HepG2 (cell line): ENCODE results near the gene UTS2R. TPM values are rescaled to one million over a fixed set of nuclear protein-coding genes. Genes with fewer than 3 reads are reported as not detected.

ENCODE experiments used
- ADNP ChIP-seq: sonication (generic); formaldehyde crosslinking; IDR thresholded peaks from 2 replicates; pipeline ENCODE4 v1.4.0; 2020; ENCODE audit warnings: missing genetic modification reagents
- ARID2 ChIP-seq: sonication (generic); formaldehyde crosslinking; IDR thresholded peaks from 2 replicates; pipeline ENCODE4 v1.8.1; 2022; ENCODE audit warnings: mild to moderate bottlenecking, missing genetic modification reagents, borderline replicate concordance
- CBFB ChIP-seq: sonication (generic); formaldehyde crosslinking; IDR thresholded peaks from 2 replicates; pipeline ENCODE4 v1.4.0; 2020; ENCODE audit warnings: missing genetic modification reagents
- GTF2F1 ChIP-seq: fragments of 150-350 bp; IDR thresholded peaks from 2 replicates; pipeline ENCODE4 v1.6.1; 2014; ENCODE audit warnings: low read length
- HNF4G ChIP-seq, 2 experiments: sonication (generic) in 1 of 2; formaldehyde crosslinking in 1 of 2; IDR thresholded peaks; 2 replicates each; pipeline versions ENCODE4 v1.4.0 to v1.6.1; 2011 to 2020; ENCODE audit warnings: borderline replicate concordance in 2 of 2, low read depth in 2 of 2, mild to moderate bottlenecking in 2 of 2, low read length in 1 of 2, missing genetic modification reagents in 1 of 2, moderate library complexity in 1 of 2
- ISX ChIP-seq: sonication (generic); formaldehyde crosslinking; conservative IDR thresholded peaks from 2 replicates; pipeline ENCODE4 v1.5.0; 2020; ENCODE audit warnings: missing genetic modification reagents
- JUN ChIP-seq: sonication (generic); formaldehyde crosslinking; IDR thresholded peaks from 2 replicates; pipeline ENCODE4 v1.4.0; 2020; ENCODE audit warnings: mild to moderate bottlenecking, missing genetic modification reagents
- KAT2B ChIP-seq: fragments of 150-350 bp; IDR thresholded peaks from 2 replicates; pipeline ENCODE4 v1.6.1; 2014; ENCODE audit warnings: low read depth, low read length, borderline replicate concordance
- MAFG ChIP-seq: sonication (generic); formaldehyde crosslinking; IDR thresholded peaks from 2 replicates; pipeline ENCODE4 v1.5.1; 2020; ENCODE audit warnings: mild to moderate bottlenecking, missing genetic modification reagents
- POLR2A ChIP-seq, 2 experiments: IDR thresholded peaks; 2 replicates each; pipeline ENCODE4 v1.6.1; 2011; ENCODE audit warnings: low read depth in 2 of 2, low read length in 2 of 2, mild to moderate bottlenecking in 1 of 2, moderate library complexity in 1 of 2; ENCODE audit not compliant: insufficient read depth in 1 of 2
- PRPF4 ChIP-seq: fragments of 200-400 bp; formaldehyde crosslinking; IDR thresholded peaks from 2 replicates; pipeline ENCODE4 v1.6.1; 2016; ENCODE audit warnings: low read length, low read depth; ENCODE audit not compliant: poor library complexity, severe bottlenecking
- SMC3 ChIP-seq: IDR thresholded peaks from 2 replicates; pipeline ENCODE4 v1.6.1; 2011; ENCODE audit warnings: low read length, improper control_type of control experiment
- TEAD3 ChIP-seq: optimal IDR thresholded peaks from 2 replicates; pipeline ENCODE3; 2016; ENCODE audit warnings: borderline replicate concordance
- TGIF2 ChIP-seq: IDR thresholded peaks from 2 replicates; pipeline ENCODE4 v1.6.1; 2016; ENCODE audit warnings: control low read depth, missing compliant biosample characterization
- WIZ ChIP-seq: sonication (generic); formaldehyde crosslinking; IDR thresholded peaks from 2 replicates; pipeline ENCODE4 v1.5.1; 2020; ENCODE audit warnings: mild to moderate bottlenecking, missing genetic modification reagents
- XRCC5 ChIP-seq: fragments of 200-400 bp; formaldehyde crosslinking; optimal IDR thresholded peaks from 2 replicates; pipeline ENCODE3; 2017; ENCODE audit warnings: mild to moderate bottlenecking, low read length
- ZNF230 ChIP-seq: sonication (generic); formaldehyde crosslinking; IDR thresholded peaks from 2 replicates; pipeline ENCODE4 v1.4.0; 2020; ENCODE audit warnings: mild to moderate bottlenecking, missing genetic modification reagents
- ZNF350 ChIP-seq: sonication (generic); formaldehyde crosslinking; IDR thresholded peaks from 2 replicates; pipeline ENCODE4 v1.4.0; 2020; ENCODE audit warnings: mild to moderate bottlenecking, low read depth, missing genetic modification reagents, borderline replicate concordance
- ZNF383 ChIP-seq: sonication (generic); formaldehyde crosslinking; IDR thresholded peaks from 2 replicates; pipeline ENCODE4 v1.4.0; 2020; ENCODE audit warnings: missing genetic modification reagents, mild to moderate bottlenecking, borderline replicate concordance
- ZNF644 ChIP-seq: IDR thresholded peaks from 2 replicates; pipeline ENCODE4 v1.6.1; 2016; ENCODE audit warnings: low read depth
- ZNF678 ChIP-seq: sonication (generic); formaldehyde crosslinking; IDR thresholded peaks from 2 replicates; pipeline ENCODE4 v1.4.0; 2020; ENCODE audit warnings: mild to moderate bottlenecking, missing genetic modification reagents
- ZNF772 ChIP-seq: sonication (generic); formaldehyde crosslinking; IDR thresholded peaks from 2 replicates; pipeline ENCODE4 v1.5.0; 2020; ENCODE audit warnings: mild to moderate bottlenecking, missing genetic modification reagents
- ZNF777 ChIP-seq: sonication (generic); formaldehyde crosslinking; IDR thresholded peaks from 2 replicates; pipeline ENCODE4 v1.4.0; 2020; ENCODE audit warnings: missing genetic modification reagents
- ZSCAN12 ChIP-seq: sonication (generic); formaldehyde crosslinking; IDR thresholded peaks from 2 replicates; pipeline ENCODE4 v1.9.0; 2021; ENCODE audit warnings: mild to moderate bottlenecking, missing genetic modification reagents
- ZSCAN30 ChIP-seq: sonication (generic); formaldehyde crosslinking; IDR thresholded peaks from 2 replicates; pipeline ENCODE4 v1.5.0; 2020; ENCODE audit warnings: mild to moderate bottlenecking, missing genetic modification reagents
- polyA plus RNA-seq, 8 experiments: library from polyadenylated mRNA; depleted of rRNA in 3 of 8; stranded (reverse) in 7 of 8; unstranded in 1 of 8; fragments of >200 nt; fragmentation: Illumina TruSeq in 4 of 8; extraction: Trizol in 4 of 8; gene quantifications; 2 replicates each; pipeline versions ENCODE4 v1.2.1 to v1.2.3, GENCODE V29; 2011 to 2016; ENCODE audit warnings: low read depth in 4 of 8, missing spikeins in 1 of 8, mixed read lengths in 1 of 8; ENCODE audit not compliant: insufficient read depth in 1 of 8
- total RNA-seq, 5 experiments: library from RNA; depleted of rRNA; stranded (reverse); fragments of >200 nt; fragmentation: Illumina TruSeq; extraction: Trizol; gene quantifications; 2 replicates each; pipeline ENCODE4 v1.2.3, GENCODE V29; 2016; ENCODE audit warnings: low read depth in 1 of 5
- TF ChIP-seq, protein P1 (sequence below): sonication (generic); formaldehyde crosslinking; IDR thresholded peaks from 2 replicates; pipeline ENCODE4 v1.9.0; 2022; ENCODE audit warnings: low read depth, missing genetic modification reagents
- TF ChIP-seq, protein P2 (sequence below): sonication (generic); formaldehyde crosslinking; IDR thresholded peaks from 2 replicates; pipeline ENCODE4 v1.8.0; 2023; ENCODE audit warnings: mild to moderate bottlenecking, missing genetic modification reagents
- TF ChIP-seq, protein P3 (sequence below): sonication (generic); formaldehyde crosslinking; IDR thresholded peaks from 2 replicates; pipeline ENCODE4 v1.4.0; 2020; ENCODE audit warnings: missing genetic modification reagents

The UTS2R gene
- total and polyA plus RNA-seq, 2 of the 13 experiments (the other 11 are each of a cell fraction or from before 2014, with no cell fraction given), result 0.13 to 0.15 TPM

DNA sequence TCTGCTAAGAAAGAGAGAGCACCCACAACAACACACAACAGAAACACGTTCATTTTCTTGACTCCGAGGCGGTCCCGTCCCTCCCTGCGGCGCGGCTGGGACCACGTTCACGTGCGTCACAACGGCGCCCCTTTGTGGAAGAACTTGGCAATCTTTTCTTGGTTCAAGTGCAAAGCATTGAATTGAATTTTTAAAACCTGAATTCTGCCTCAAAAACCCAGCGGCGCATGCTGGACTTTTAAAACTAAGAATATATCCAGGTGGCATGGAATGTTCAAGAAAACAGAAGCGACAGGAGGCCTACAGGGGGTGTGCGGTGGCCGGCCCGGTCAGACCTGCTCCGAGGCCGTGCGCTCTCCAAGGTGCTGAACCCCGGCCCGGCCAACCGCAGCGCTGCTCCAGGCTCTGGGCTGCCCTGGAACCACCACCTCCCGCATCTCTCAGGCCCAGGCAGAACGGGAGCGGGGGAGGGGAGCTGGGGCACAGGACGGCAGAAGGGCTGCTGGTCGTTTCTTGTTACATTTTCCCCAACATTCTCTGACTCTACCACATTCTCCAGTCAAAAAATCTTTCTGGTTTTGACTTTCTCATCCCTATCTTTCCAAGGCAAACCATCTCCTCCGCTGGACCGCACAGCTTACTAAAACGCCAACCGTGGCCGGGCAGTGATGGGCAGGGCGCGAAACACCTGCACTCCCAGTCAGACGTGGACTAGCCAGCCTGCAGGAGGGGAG lies 43.1 kb downstream of the UTS2R start (continued):
- TF ChIP-seq, protein P1, sequence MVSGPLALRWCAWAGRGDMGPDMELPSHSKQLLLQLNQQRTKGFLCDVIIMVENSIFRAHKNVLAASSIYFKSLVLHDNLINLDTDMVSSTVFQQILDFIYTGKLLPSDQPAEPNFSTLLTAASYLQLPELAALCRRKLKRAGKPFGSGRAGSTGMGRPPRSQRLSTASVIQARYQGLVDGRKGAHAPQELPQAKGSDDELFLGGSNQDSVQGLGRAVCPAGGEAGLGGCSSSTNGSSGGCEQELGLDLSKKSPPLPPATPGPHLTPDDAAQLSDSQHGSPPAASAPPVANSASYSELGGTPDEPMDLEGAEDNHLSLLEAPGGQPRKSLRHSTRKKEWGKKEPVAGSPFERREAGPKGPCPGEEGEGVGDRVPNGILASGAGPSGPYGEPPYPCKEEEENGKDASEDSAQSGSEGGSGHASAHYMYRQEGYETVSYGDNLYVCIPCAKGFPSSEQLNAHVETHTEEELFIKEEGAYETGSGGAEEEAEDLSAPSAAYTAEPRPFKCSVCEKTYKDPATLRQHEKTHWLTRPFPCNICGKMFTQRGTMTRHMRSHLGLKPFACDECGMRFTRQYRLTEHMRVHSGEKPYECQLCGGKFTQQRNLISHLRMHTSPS (CRISPR knock-in tag), result no peak
- TF ChIP-seq ZNF383 (CRISPR knock-in tag) (no peak), KAT2B (no peak), ZNF644 (no peak), ISX (CRISPR knock-in tag) (peak; percentile 97), JUN (CRISPR knock-in tag) (no peak), TEAD3 (no peak), MAFG (CRISPR knock-in tag) (no peak), PRPF4 (peak; percentile 86), CBFB (CRISPR knock-in tag) (peak; percentile 84), ZNF772 (CRISPR knock-in tag) (peak; percentile 84), ADNP (0 out of 2 replicates have a peak, but pooled peaks have one; percentile 23), GTF2F1 (no peak), ZSCAN30 (CRISPR knock-in tag) (peak; percentile 98), ZNF230 (peak; percentile 85; the same call in 1 of the 2 replicates), WIZ (peak; percentile 98), POLR2A (IDR thresholded peaks at IDR 0.05; ENCODE audit: insufficient read depth in 1 of 2, low read depth in 2 of 2, low read length in 2 of 2) (no peak), ZNF777 (CRISPR knock-in tag) (peak; percentile 69; the same call in 1 of the 2 replicates), ARID2 (CRISPR knock-in tag) (0 out of 2 replicates have a peak, but pooled peaks have one; percentile 76), ZNF350 (CRISPR knock-in tag) (peak; percentile 70), ZNF678 (peak; percentile 55; the same call in 1 of the 2 replicates), SMC3 (peak; percentile 9; the same call in 1 of the 2 replicates), ZSCAN12 (CRISPR knock-in tag) (peak; percentile 99), HNF4G (IDR thresholded peaks at IDR 0.05; ENCODE audit: borderline replicate concordance, low read depth, low read length) (no peak), HNF4G (CRISPR knock-in tag; IDR thresholded peaks at IDR 0.05; ENCODE audit: borderline replicate concordance, low read depth) (peak; percentile 32; the same call in 1 of the 2 replicates), XRCC5 (peak; percentile 94), TGIF2 (CRISPR knock-in tag) (peak; percentile 88; the same call in 1 of the 2 replicates)
- TF ChIP-seq, protein P2, sequence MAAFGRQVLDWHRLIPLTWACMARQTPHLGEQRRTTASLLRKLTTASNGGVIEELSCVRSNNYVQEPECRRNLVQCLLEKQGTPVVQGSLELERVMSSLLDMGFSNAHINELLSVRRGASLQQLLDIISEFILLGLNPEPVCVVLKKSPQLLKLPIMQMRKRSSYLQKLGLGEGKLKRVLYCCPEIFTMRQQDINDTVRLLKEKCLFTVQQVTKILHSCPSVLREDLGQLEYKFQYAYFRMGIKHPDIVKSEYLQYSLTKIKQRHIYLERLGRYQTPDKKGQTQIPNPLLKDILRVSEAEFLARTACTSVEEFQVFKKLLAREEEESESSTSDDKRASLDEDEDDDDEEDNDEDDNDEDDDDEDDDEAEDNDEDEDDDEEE (CRISPR knock-in tag), result peak; percentile 90; the same call in 1 of the 2 replicates
- TF ChIP-seq, protein P3, sequence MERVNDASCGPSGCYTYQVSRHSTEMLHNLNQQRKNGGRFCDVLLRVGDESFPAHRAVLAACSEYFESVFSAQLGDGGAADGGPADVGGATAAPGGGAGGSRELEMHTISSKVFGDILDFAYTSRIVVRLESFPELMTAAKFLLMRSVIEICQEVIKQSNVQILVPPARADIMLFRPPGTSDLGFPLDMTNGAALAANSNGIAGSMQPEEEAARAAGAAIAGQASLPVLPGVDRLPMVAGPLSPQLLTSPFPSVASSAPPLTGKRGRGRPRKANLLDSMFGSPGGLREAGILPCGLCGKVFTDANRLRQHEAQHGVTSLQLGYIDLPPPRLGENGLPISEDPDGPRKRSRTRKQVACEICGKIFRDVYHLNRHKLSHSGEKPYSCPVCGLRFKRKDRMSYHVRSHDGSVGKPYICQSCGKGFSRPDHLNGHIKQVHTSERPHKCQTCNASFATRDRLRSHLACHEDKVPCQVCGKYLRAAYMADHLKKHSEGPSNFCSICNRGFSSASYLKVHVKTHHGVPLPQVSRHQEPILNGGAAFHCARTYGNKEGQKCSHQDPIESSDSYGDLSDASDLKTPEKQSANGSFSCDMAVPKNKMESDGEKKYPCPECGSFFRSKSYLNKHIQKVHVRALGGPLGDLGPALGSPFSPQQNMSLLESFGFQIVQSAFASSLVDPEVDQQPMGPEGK (CRISPR knock-in tag), result peak; percentile 74
